Muscle of leg (tissue), 11 donors: ENCODE data around the gene HSPA12B. TPM values are rescaled to one million over a fixed set of nuclear protein-coding genes. Genes with fewer than 3 reads are reported as not detected.

Source experiments
- DNase-seq: peaks from one replicate; pipeline ENCODE4 v3.0.0; 2013
- H3K27ac ChIP-seq: one replicate; pipeline ENCODE4 v1.5.1; 2013; ENCODE audit warnings: mild to moderate bottlenecking, low read length, control low read depth
- H3K27me3 ChIP-seq: one replicate; pipeline ENCODE4 v1.6.1; 2013; ENCODE audit warnings: low read length; ENCODE audit not compliant: control insufficient read depth, insufficient read depth
- H3K36me3 ChIP-seq: one replicate; pipeline ENCODE4 v1.6.1; 2013; ENCODE audit warnings: low read length; ENCODE audit not compliant: control insufficient read depth, insufficient read depth
- H3K4me1 ChIP-seq: one replicate; pipeline ENCODE4 v1.6.1; 2013; ENCODE audit warnings: low read length; ENCODE audit not compliant: control insufficient read depth, insufficient read depth
- H3K4me3 ChIP-seq: one replicate; pipeline ENCODE4 v1.5.1; 2013; ENCODE audit warnings: low read length, control low read depth
- H3K9me3 ChIP-seq: replicated peaks from 2 replicates; pipeline ENCODE4 v1.6.1; 2013; ENCODE audit warnings: low read depth, low read length; ENCODE audit not compliant: control insufficient read depth
- WGBS: methylation state at CpG from one replicate; pipeline ENCODE4 v1.1.5; 2013; ENCODE audit warnings: missing lambda C conversion rate; ENCODE audit not compliant: insufficient coverage; 5-methylcytosine and 5-hydroxymethylcytosine counted together
- polyA plus RNA-seq, 8 donors: library from polyadenylated mRNA; unstranded; fragments of 120-200 nt; gene quantifications; one replicate each; pipeline versions ENCODE4 v1.2.1 to v1.2.3, GENCODE V29; 2013; ENCODE audit warnings: inconsistent platforms in 1 of 8, low replicate concordance in 1 of 8; ENCODE audit not compliant: insufficient read length in 8 of 8, insufficient read depth in 1 of 8
- total RNA-seq: library from RNA; stranded (reverse); fragments of 120-200 nt; gene quantifications from one replicate; pipeline ENCODE4 v1.2.4, GENCODE V29; 2013

Gene HSPA12B
- total and polyA plus RNA-seq, 9 donors, result 18.3 to 35.8 (median 28.7) TPM

- no peak overlapping the region for H3K27ac ChIP-seq
- WGBS, result 88% methylated on average over 1 of the region's 4 CpGs
Measured at GRCh38 chr20:3775457-3776108, 43.1 kb downstream of the HSPA12B start.

GRCh38 chr20:3777381-3777715, 44.9 kb downstream of the HSPA12B start:
- Histone ChIP-seq H3K4me1 (peaks cover 23% of the 10 kb centered on the region), H3K27me3 (peaks cover 31% of the 10 kb centered on the region), H3K9me3 (no peaks in the 10 kb centered on the region), H3K36me3 (peaks cover 3% of the 10 kb centered on the region), H3K27ac (no peak overlapping the region), H3K4me3 (peak overlapping the region; percentile 38)
- no peak for DNase-seq
- WGBS, result 10% methylated on average over 9 of the region's 16 CpGs

More at GRCh38 chr20:3775457-3776108, 43.1 kb downstream of the HSPA12B start:
- Histone ChIP-seq H3K36me3 (no peaks in the 10 kb centered on the region), H3K9me3 (no peaks in the 10 kb centered on the region), H3K27me3 (peaks cover 31% of the 10 kb centered on the region), H3K4me1 (peaks cover 14% of the 10 kb centered on the region), H3K4me3 (no peak overlapping the region)
- DNase-seq, result no peak

GRCh38 chr20:3777716-3778629, 45.5 kb downstream of the HSPA12B start:
- peak overlapping the region; percentile 38 for H3K4me3 ChIP-seq
- H3K27me3 ChIP-seq, result peaks cover 31% of the 10 kb centered on the region
- no peak overlapping the region for H3K27ac ChIP-seq
- DNase-seq, result peak; percentile 50
- H3K9me3 ChIP-seq, result no peaks in the 10 kb centered on the region
- H3K36me3 ChIP-seq, result peaks cover 8% of the 10 kb centered on the region
- peaks cover 23% of the 10 kb centered on the region for H3K4me1 ChIP-seq
- 2% methylated on average over 65 of the region's 70 CpGs for WGBS

- Histone ChIP-seq H3K9me3 (no peaks in the 10 kb centered on the region), H3K27me3 (peaks cover 31% of the 10 kb centered on the region), H3K36me3 (peaks cover 8% of the 10 kb centered on the region), H3K4me3 (no peak overlapping the region), H3K27ac (no peak overlapping the region), H3K4me1 (peaks cover 33% of the 10 kb centered on the region)
- DNase-seq, result peak; percentile 15
- 19% methylated on average over 15 of the region's 18 CpGs for WGBS
Measured at GRCh38 chr20:3778976-3779375, 46.5 kb downstream of the HSPA12B start.

- Histone ChIP-seq H3K9me3 (no peaks in the 10 kb centered on the region), H3K4me3 (peak within 1 kb of the TSS; percentile 21), H3K27ac (peak within 1 kb of the TSS; percentile 25), H3K27me3 (peaks cover 31% of the 10 kb centered on the region), H3K36me3 (peaks cover 20% of the 10 kb centered on the region), H3K4me1 (peaks cover 50% of the 10 kb centered on the region)
- DNase-seq, result peak; percentile 97
- whole genome bisulfite sequencing, result 5% methylated on average over 22 of the region's 28 CpGs
Measured at GRCh38 chr20:3781153-3781910, 48.8 kb downstream of the HSPA12B start, which contains the start of gene SPEF1. SPEF1 (minus strand) TSS chr20:3781448; CDS start chr20:3781287, 161 bp downstream.

GRCh38 chr20:3782597-3782996, 50.1 kb downstream of the HSPA12B start:
- DNase-seq, result no peak
- WGBS, result 81% methylated on average over 3 of the region's 6 CpGs

GRCh38 chr20:3783068-3783489, 50.6 kb downstream of the HSPA12B start:
- peak; percentile 15 for DNase-seq
- Histone ChIP-seq H3K27ac (no peak overlapping the region), H3K4me3 (no peak overlapping the region), H3K9me3 (no peaks in the 10 kb centered on the region), H3K4me1 (peaks cover 44% of the 10 kb centered on the region), H3K27me3 (peaks cover 17% of the 10 kb centered on the region), H3K36me3 (peaks cover 20% of the 10 kb centered on the region)
- WGBS, result 65% methylated on average over 2 of the region's 2 CpGs

More at GRCh38 chr20:3782597-3782996, 50.1 kb downstream of the HSPA12B start:
- Histone ChIP-seq H3K36me3 (peaks cover 20% of the 10 kb centered on the region), H3K27me3 (peaks cover 22% of the 10 kb centered on the region), H3K27ac (no peak overlapping the region), H3K9me3 (no peaks in the 10 kb centered on the region), H3K4me1 (peaks cover 47% of the 10 kb centered on the region), H3K4me3 (no peak overlapping the region)

GRCh38 chr20:3783511-3784195, 51.2 kb downstream of the HSPA12B start:
- Histone ChIP-seq H3K27ac (no peak overlapping the region), H3K4me1 (peaks cover 39% of the 10 kb centered on the region), H3K9me3 (no peaks in the 10 kb centered on the region), H3K36me3 (peaks cover 20% of the 10 kb centered on the region), H3K27me3 (peaks cover 11% of the 10 kb centered on the region), H3K4me3 (no peak overlapping the region)
- peak; percentile 32 for DNase-seq
- 61% methylated on average over 7 of the region's 10 CpGs for WGBS

- Histone ChIP-seq H3K27ac (no peak overlapping the region), H3K36me3 (peaks cover 20% of the 10 kb centered on the region), H3K4me3 (no peak overlapping the region), H3K27me3 (peaks cover 4% of the 10 kb centered on the region), H3K9me3 (no peaks in the 10 kb centered on the region), H3K4me1 (peaks cover 39% of the 10 kb centered on the region)
- 86% methylated on average over 16 of the region's 17 CpGs for WGBS
- DNase-seq, result peak; percentile 34
Measured at GRCh38 chr20:3784216-3784853, 51.9 kb downstream of the HSPA12B start.
